Neuron (in vitro differentiated cells): Measurements from ENCODE around the gene DNAJC5.
A peak's percentile ranks its signal among the peaks of the same experiment; 100 is the strongest.
"Not testable (repeated sequence)": the region's sequence is repeated elsewhere in the genome, so short reads cannot be mapped to it uniquely, and the experiment has no call there.

Experiments
- H2AFZ ChIP-seq: one replicate; pipeline ENCODE4 v1.6.1; 2013; ENCODE audit warnings: low read depth, mild to moderate bottlenecking, inconsistent platforms, low read length, moderate library complexity
- H3K27me3 ChIP-seq: one replicate; pipeline ENCODE4 v1.6.1; 2013; ENCODE audit warnings: low read length; ENCODE audit not compliant: insufficient read depth
- H3K36me3 ChIP-seq: one replicate; pipeline ENCODE4 v1.6.1; 2013; ENCODE audit warnings: low read length; ENCODE audit not compliant: insufficient read depth
- H3K4me1 ChIP-seq: one replicate; pipeline ENCODE4 v1.6.1; 2013; ENCODE audit warnings: low read length; ENCODE audit not compliant: insufficient read depth
- H3K4me3 ChIP-seq: 2 replicates; pipeline ENCODE4 v1.5.1; 2013; ENCODE audit warnings: mild to moderate bottlenecking, low read length, moderate library complexity
- H3K9me3 ChIP-seq: one replicate; pipeline ENCODE4 v1.6.1; 2013; ENCODE audit warnings: low read length

The DNAJC5 gene

GRCh38 chr20:63963784-63964301 lies 68.9 kb downstream of the DNAJC5 start:
- Histone ChIP-seq H2AFZ (no peak overlapping the region), H3K36me3 (peaks cover 62% of the 10 kb centered on the region), H3K4me1 (peaks cover 11% of the 10 kb centered on the region), H3K4me3 (no peak overlapping the region), H3K9me3 (no peaks in the 10 kb centered on the region), H3K27me3 (no peaks in the 10 kb centered on the region)

GRCh38 chr20:63964412-63964811 lies 69.5 kb downstream of the DNAJC5 start:
- H3K36me3 ChIP-seq, result peaks cover 57% of the 10 kb centered on the region

GRCh38 chr20:63966172-63966943 lies 71.4 kb downstream of the DNAJC5 start:
- peaks cover 12% of the 10 kb centered on the region for H3K4me1 ChIP-seq
- peaks cover 45% of the 10 kb centered on the region for H3K36me3 ChIP-seq
- no peaks in the 10 kb centered on the region for H3K9me3 ChIP-seq
- no peak overlapping the region for H3K4me3 ChIP-seq
- no peak overlapping the region for H2AFZ ChIP-seq
- no peaks in the 10 kb centered on the region for H3K27me3 ChIP-seq

More at GRCh38 chr20:63964412-63964811, 69.5 kb downstream of the DNAJC5 start:
- H3K4me1 ChIP-seq, result peaks cover 8% of the 10 kb centered on the region
- H3K4me3 ChIP-seq, result no peak overlapping the region
- no peak overlapping the region for H2AFZ ChIP-seq
- no peaks in the 10 kb centered on the region for H3K27me3 ChIP-seq
- no peaks in the 10 kb centered on the region for H3K9me3 ChIP-seq

- no peaks in the 10 kb centered on the region for H3K9me3 ChIP-seq
- H3K4me1 ChIP-seq, result peaks cover 12% of the 10 kb centered on the region
- H3K4me3 ChIP-seq, result no peak overlapping the region
- H2AFZ ChIP-seq, result no peak overlapping the region
- no peaks in the 10 kb centered on the region for H3K27me3 ChIP-seq
- peaks cover 39% of the 10 kb centered on the region for H3K36me3 ChIP-seq
These were observed 72.0 kb downstream of the DNAJC5 start for GRCh38 chr20:63966944-63967322.

GRCh38 chr20:63967330-63968135 lies 72.6 kb downstream of the DNAJC5 start:
- H3K9me3 ChIP-seq, result no peaks in the 10 kb centered on the region
- no peak overlapping the region for H2AFZ ChIP-seq
- no peaks in the 10 kb centered on the region for H3K27me3 ChIP-seq
- peaks cover 33% of the 10 kb centered on the region for H3K36me3 ChIP-seq
- H3K4me3 ChIP-seq, result no peak overlapping the region
- H3K4me1 ChIP-seq, result peaks cover 12% of the 10 kb centered on the region

- Histone ChIP-seq H3K36me3 (peaks cover 26% of the 10 kb centered on the region), H2AFZ (no peak overlapping the region), H3K4me3 (peak overlapping the region; percentile 69), H3K9me3 (no peaks in the 10 kb centered on the region), H3K27me3 (no peaks in the 10 kb centered on the region), H3K4me1 (peaks cover 12% of the 10 kb centered on the region)
These were observed 73.4 kb downstream of the DNAJC5 start for GRCh38 chr20:63968136-63968927.

- Histone ChIP-seq H3K27me3 (no peaks in the 10 kb centered on the region), H3K9me3 (no peaks in the 10 kb centered on the region), H3K4me3 (peak overlapping the region; percentile 69), H3K36me3 (peaks cover 18% of the 10 kb centered on the region), H3K4me1 (peaks cover 12% of the 10 kb centered on the region), H2AFZ (no peak overlapping the region)
These were observed 74.2 kb downstream of the DNAJC5 start for GRCh38 chr20:63968928-63969760.

- Histone ChIP-seq H3K4me1 (peaks cover 12% of the 10 kb centered on the region), H3K27me3 (no peaks in the 10 kb centered on the region), H3K4me3 (peak within 1 kb of the TSS; percentile 69), H3K36me3 (peaks cover 18% of the 10 kb centered on the region), H2AFZ (peak within 1 kb of the TSS; percentile 13), H3K9me3 (no peaks in the 10 kb centered on the region)
These were observed 75.2 kb downstream of the DNAJC5 start, which contains the start of gene ZNF512B for GRCh38 chr20:63969838-63970713. TSS of gene ZNF512B (minus strand) at chr20:63969930. CDS start at chr20:63967950, 1,980 bp downstream.

- H3K4me3 ChIP-seq, result no peak overlapping the region
- H3K36me3 ChIP-seq, result peaks cover 18% of the 10 kb centered on the region
- no peak overlapping the region for H2AFZ ChIP-seq
- H3K27me3 ChIP-seq, result no peaks in the 10 kb centered on the region
- H3K4me1 ChIP-seq, result peaks cover 12% of the 10 kb centered on the region
- H3K9me3 ChIP-seq, result no peaks in the 10 kb centered on the region
These were observed 75.9 kb downstream of the DNAJC5 start for GRCh38 chr20:63970714-63971431.

- H3K4me1 ChIP-seq, result peaks cover 12% of the 10 kb centered on the region
- H3K9me3 ChIP-seq, H3K27me3 ChIP-seq: not testable (repeated sequence)
These were observed 77.0 kb downstream of the DNAJC5 start for GRCh38 chr20:63971960-63972311.

More at GRCh38 chr20:63971960-63972311, 77.0 kb downstream of the DNAJC5 start:
- H3K36me3 ChIP-seq, H3K4me3 ChIP-seq, H2AFZ ChIP-seq: not testable (repeated sequence)
